Mammary epithelial cell (primary cell): ENCODE data around the gene TSHZ1.

Experiments used
- CTCF ChIP-seq, 2 donors: IDR thresholded peaks in 1 of 2; conservative IDR thresholded peaks in 1 of 2; 2 replicates each; pipeline ENCODE4 v1.5.1; 2011 to 2012; ENCODE audit warnings: inconsistent platforms in 2 of 2, low read length in 2 of 2, mild to moderate bottlenecking in 2 of 2, control low read depth in 1 of 2, low read depth in 1 of 2; ENCODE audit not compliant: insufficient read depth in 1 of 2; ENCODE audit errors: extremely low read depth in 1 of 2
- EZH2 ChIP-seq: IDR thresholded peaks from 2 replicates; pipeline ENCODE4 v1.6.1; 2012; ENCODE audit warnings: low read length, inconsistent platforms, borderline replicate concordance

GRCh38 chr18:75212751-75213090 is 2.1 kb downstream of the TSHZ1 start:
- TF ChIP-seq CTCF (conservative IDR thresholded peaks at IDR 0.05 in 1 of 2, IDR thresholded peaks at IDR 0.05 in 1 of 2; ENCODE audit: extremely low read depth in 1 of 2, insufficient read depth in 1 of 2, low read depth in 1 of 2, low read length in 2 of 2): no peak
- TF ChIP-seq EZH2: no peak
